ENCODE results near the gene RANBP10.

The RANBP10 gene

DNA sequence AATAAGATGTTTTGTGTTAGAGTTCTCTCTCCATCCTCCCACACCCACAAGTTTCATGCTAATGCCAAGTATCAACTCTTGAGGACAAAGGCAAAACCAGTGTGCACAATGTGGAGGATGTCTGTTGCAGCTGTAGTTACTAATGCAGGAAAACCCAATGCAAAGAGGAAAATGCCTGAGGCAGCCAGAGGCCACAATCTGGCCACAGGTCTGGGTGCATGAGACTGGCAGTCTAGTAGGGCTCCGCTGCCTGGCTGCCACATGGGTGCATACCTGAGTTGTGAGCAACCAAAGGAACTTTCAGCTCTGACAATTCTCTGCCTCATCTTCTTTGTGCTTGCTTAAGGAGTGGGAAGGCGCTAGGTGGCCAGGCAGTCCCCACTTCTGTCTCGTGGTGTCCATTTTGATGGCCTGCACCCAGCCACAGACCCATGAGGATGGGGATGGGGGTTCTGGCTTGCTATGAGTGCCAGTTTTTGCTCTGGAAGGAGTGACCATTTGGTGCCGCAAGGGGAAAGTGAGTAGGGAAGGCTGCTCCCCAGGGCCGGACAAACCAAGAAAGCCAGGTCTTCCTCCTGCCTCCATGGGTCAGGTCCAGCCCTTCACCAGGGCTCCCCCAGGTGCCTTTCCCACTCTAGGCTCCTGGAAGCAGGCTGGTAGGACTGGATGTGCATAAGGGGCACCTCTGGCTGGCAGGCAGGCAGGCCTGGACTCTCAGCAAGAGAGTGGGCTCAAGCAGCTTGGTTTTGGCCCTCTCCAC, 83.0 kb downstream of the RANBP10 start:
- Histone ChIP-seq H3K27ac (0 out of 22 replicates have a peak overlapping the region, but pooled peaks of 1 of the 11 experiments have one; percentile 26), H3K36me3 (peaks cover 39 to 58% (median 53%) of the 10 kb centered on the region in 11 experiments), H3K9me3 (replicated peaks in 1 of 11) (no peaks in the 10 kb centered on the region), H3K27me3 (no peaks in the 10 kb centered on the region), H3K4me1 (peaks cover 18 to 41% (median 35%) of the 10 kb centered on the region in 10 experiments), H3K4me3 (no peak overlapping the region), H4K20me1 (peaks cover 0 to 8% (median 0%) of the 10 kb centered on the region in 11 experiments; a peak in 5 of 22 replicates), H3K4me2 (peak overlapping the region in 6 of 11 experiments; percentile 12 to 52 (median 32); a peak in 9 of 22 replicates), H3K9ac (peak overlapping the region in 2 of 11 experiments; percentile 3 to 20; a peak in 1 of 22 replicates)
- no peak for TF ChIP-seq Cebpa-rat (IDR thresholded peaks at IDR 0.05)

- H3K9ac ChIP-seq = peak overlapping the region; percentile 75 to 92 (median 86); a peak in 20 of 22 replicates
- peak overlapping the region; percentile 79 to 95 (median 86); a peak in 21 of 22 replicates for H3K27ac ChIP-seq
- H3K4me1 ChIP-seq = peaks cover 31 to 61% (median 43%) of the 10 kb centered on the region in 10 experiments
Measured at GRCh38 chr16:67720236-67720635, 86.1 kb downstream of the RANBP10 start.

GRCh38 chr16:67719778-67720144, 86.6 kb downstream of the RANBP10 start:
- Histone ChIP-seq H3K4me1 (peaks cover 35 to 66% (median 47%) of the 10 kb centered on the region in 10 experiments), H3K4me2 (peak overlapping the region; percentile 81 to 100 (median 88)), H3K27me3 (no peaks in the 10 kb centered on the region), H3K9me3 (replicated peaks in 1 of 11) (no peaks in the 10 kb centered on the region), H3K9ac (peak overlapping the region; percentile 75 to 92 (median 86)), H4K20me1 (peaks cover 0 to 36% (median 13%) of the 10 kb centered on the region in 11 experiments; a peak in 14 of 22 replicates), H3K36me3 (peaks cover 9 to 37% (median 23%) of the 10 kb centered on the region in 11 experiments; a peak in 21 of 22 replicates), H3K27ac (peak overlapping the region; percentile 79 to 95 (median 86)), H3K4me3 (peak overlapping the region; percentile 71 to 94 (median 88))
- TF ChIP-seq Cebpa-rat (IDR thresholded peaks at IDR 0.05) = no peak

More at GRCh38 chr16:67720236-67720635, 86.1 kb downstream of the RANBP10 start:
- TF ChIP-seq Cebpa-rat (IDR thresholded peaks at IDR 0.05) = no peak
- peak overlapping the region; percentile 81 to 100 (median 88) for H3K4me2 ChIP-seq
- no peaks in the 10 kb centered on the region for H3K9me3 ChIP-seq (replicated peaks in 1 of 11)
- H3K4me3 ChIP-seq = peak overlapping the region; percentile 71 to 94 (median 88); a peak in 17 of 20 replicates
- H3K36me3 ChIP-seq = peaks cover 14 to 40% (median 28%) of the 10 kb centered on the region in 11 experiments; a peak in 21 of 22 replicates
- no peaks in the 10 kb centered on the region for H3K27me3 ChIP-seq
- peaks cover 0 to 31% (median 9%) of the 10 kb centered on the region in 11 experiments; a peak in 11 of 22 replicates for H4K20me1 ChIP-seq

DNA sequence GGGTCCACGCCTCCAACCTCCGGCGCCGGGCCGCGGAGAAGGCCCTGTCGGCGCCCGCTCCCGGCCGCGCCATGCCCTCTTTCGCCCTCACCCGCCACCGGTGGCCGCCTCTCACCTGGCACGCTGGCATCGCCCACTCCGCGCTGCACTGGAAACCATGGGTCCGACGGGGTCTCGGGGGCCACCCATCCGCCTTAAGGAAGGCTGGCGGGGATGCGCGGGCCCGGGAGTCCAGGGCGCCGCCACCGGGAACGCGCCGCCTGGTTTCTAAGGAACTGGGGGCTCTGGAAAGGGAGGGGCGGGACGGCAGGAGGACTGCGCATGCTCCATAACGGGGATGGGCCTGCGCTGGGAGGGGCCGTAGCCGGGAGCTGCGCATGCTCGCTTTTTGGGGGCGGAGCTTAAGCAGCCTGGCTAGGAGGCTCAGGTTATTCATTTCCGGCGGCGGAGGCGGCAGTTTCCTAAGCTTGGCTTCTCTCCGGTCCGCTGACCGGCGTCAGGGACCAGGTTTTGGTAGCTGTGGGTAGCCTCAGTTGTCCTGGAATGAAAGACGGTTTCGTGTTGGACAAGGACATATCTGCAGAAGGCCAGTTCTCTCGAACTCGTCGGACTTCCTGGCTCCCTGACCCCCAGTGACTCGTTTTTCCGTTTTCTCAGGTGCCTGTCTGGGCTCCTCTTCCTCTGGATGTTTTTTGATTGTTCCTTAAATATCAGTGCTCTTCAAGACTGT, 87.1 kb downstream of the RANBP10 start, which contains the start of gene GFOD2:
Gene GFOD2, minus strand, starts transcription at position 269 of the 730 bp plus-strand sequence. CDS start 33,601 bp downstream, outside the sequence.
- Histone ChIP-seq H3K27ac (peak within 1 kb of the TSS; percentile 79 to 95 (median 86)), H4K20me1 (peaks cover 0 to 41% (median 18%) of the 10 kb centered on the region in 11 experiments; a peak in 14 of 22 replicates), H3K9me3 (replicated peaks in 1 of 11) (no peaks in the 10 kb centered on the region), H3K36me3 (peaks cover 4 to 32% (median 18%) of the 10 kb centered on the region in 11 experiments; a peak in 19 of 22 replicates), H3K4me3 (peak within 1 kb of the TSS; percentile 71 to 94 (median 88)), H3K4me2 (peak within 1 kb of the TSS; percentile 85 to 100 (median 97)), H3K27me3 (no peaks in the 10 kb centered on the region), H3K9ac (peak within 1 kb of the TSS; percentile 75 to 92 (median 86)), H3K4me1 (peaks cover 41 to 71% (median 53%) of the 10 kb centered on the region in 10 experiments)
- no peak for TF ChIP-seq Cebpa-rat (IDR thresholded peaks at IDR 0.05)

DNA sequence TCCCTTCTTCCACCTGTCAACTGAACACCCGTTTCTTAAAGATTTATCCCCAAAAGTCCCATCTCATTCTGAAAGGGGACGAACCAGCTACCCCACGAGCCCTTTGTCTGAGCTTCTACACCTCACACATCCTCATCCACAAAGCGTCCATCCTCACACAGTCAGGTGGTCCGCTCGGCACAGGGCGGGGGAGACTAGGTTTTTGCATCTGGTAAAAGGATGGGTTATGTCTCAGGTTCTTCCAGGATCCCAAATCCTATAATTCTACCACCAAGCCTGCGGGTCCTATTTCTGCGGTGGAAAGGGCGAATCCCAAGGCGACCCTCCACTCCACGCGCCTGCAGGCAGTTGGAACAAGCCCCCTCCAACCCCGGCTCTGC, 87.7 kb downstream of the RANBP10 start:
- H3K27ac ChIP-seq = peak overlapping the region; percentile 50 to 95 (median 86); a peak in 21 of 22 replicates
- TF ChIP-seq Cebpa-rat (IDR thresholded peaks at IDR 0.05) = no peak

DNA sequence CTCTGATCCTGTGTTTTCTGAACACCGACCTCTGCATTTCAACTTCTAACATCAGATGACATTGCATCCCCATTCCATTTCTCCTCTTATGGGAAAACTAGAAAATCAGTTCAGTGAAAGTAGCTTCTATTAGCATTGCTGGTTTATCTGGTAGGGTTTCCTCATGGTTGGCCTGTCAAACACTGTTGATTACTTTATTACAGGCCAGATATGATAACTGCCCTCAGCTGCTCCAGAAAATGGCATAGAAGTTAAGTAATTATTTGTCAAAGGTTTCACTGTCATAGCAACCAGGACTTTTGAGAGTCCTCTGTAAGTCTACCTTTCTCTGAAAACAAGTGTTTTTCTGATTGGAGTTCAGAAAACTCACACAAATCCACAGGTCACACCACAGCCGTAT, 90.3 kb downstream of the RANBP10 start:
- Histone ChIP-seq H3K4me2 (peak overlapping the region in 3 of 11 experiments; percentile 1 to 86 (median 5); a peak in 4 of 22 replicates), H3K9me3 (replicated peaks in 1 of 11) (no peaks in the 10 kb centered on the region), H3K4me3 (no peak overlapping the region), H4K20me1 (peaks cover 0 to 64% (median 30%) of the 10 kb centered on the region in 11 experiments; a peak in 16 of 22 replicates), H3K27me3 (no peaks in the 10 kb centered on the region), H3K36me3 (peaks cover 6 to 42% (median 18%) of the 10 kb centered on the region in 11 experiments; a peak in 18 of 22 replicates), H3K4me1 (peaks cover 42 to 62% (median 48%) of the 10 kb centered on the region in 10 experiments), H3K9ac (no peak overlapping the region), H3K27ac (no peak overlapping the region)
- no peak for TF ChIP-seq Cebpa-rat (IDR thresholded peaks at IDR 0.05)

More for the DNA sequence above, 87.7 kb downstream of the RANBP10 start:
- Histone ChIP-seq H3K4me2 (peak overlapping the region; percentile 85 to 100 (median 97)), H3K4me3 (peak overlapping the region; percentile 71 to 94 (median 88)), H3K9ac (peak overlapping the region; percentile 75 to 92 (median 86)), H3K36me3 (peaks cover 0 to 32% (median 16%) of the 10 kb centered on the region in 11 experiments; a peak in 19 of 22 replicates), H3K27me3 (no peaks in the 10 kb centered on the region), H4K20me1 (peaks cover 0 to 47% (median 18%) of the 10 kb centered on the region in 11 experiments; a peak in 17 of 22 replicates), H3K9me3 (replicated peaks in 1 of 11) (no peaks in the 10 kb centered on the region), H3K4me1 (peaks cover 46 to 73% (median 52%) of the 10 kb centered on the region in 10 experiments)

DNA sequence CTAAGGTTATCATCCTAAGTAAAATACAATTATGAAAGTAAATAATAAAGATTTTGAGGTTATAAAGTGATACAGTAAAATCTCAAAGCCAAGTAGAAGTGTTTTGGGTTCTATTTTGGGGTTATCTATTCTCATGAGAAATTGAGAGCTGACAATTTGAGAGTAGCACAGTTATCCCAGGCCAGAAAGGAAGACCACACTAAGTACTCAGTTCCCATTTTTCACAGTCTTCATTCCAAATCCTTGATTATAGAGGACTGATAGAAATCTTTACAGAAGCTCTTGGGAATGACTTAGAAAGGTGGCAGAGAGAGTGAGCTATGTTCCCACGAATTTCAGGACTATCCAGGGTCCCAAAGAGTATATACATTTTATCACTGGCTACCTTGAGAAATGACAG, 91.8 kb downstream of the RANBP10 start:
- H3K27ac ChIP-seq = no peak overlapping the region
- no peaks in the 10 kb centered on the region for H3K9me3 ChIP-seq (replicated peaks in 1 of 11)
- 0 out of 22 replicates have a peak overlapping the region, but pooled peaks of 1 of the 11 experiments have one; percentile 3 for H3K9ac ChIP-seq
- no peak overlapping the region for H3K4me3 ChIP-seq
- TF ChIP-seq Cebpa-rat (IDR thresholded peaks at IDR 0.05) = no peak
- peaks cover 0 to 80% (median 41%) of the 10 kb centered on the region in 11 experiments; a peak in 17 of 22 replicates for H4K20me1 ChIP-seq
- peaks cover 6 to 51% (median 20%) of the 10 kb centered on the region in 11 experiments; a peak in 18 of 22 replicates for H3K36me3 ChIP-seq
- no peaks in the 10 kb centered on the region for H3K27me3 ChIP-seq
- H3K4me2 ChIP-seq = peak overlapping the region in 10 of 11 experiments; percentile 20 to 54 (median 42); a peak in 16 of 22 replicates
- H3K4me1 ChIP-seq = peaks cover 29 to 50% (median 34%) of the 10 kb centered on the region in 10 experiments

DNA sequence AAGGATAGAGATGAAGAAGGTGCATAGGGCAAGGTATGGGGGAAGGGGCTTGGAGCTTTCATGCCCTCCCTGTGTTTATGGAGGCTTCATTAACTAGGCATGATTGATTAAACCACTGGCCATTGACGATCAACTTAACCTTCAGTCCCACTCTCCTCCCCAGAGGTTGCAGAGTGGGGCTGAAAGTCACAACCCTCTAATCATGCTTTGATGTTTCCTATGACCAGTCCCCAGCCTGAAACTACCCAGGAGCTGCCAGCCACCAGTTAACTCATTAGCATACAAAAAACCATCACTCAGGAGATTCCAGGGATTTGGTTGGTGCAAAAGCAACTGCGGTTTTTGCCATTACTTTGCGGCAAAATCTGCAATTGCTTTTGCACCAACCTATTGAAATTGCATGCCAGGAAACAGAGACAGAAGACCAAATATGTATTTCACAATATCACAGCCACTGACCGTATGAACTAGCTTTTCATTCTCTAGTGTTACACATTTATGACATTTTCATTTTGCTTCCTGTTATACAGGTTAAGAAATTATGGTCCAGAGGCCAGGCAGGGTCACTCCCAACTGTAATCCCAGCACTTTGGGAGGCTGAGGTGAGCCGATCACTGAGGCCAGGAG, 92.6 kb downstream of the RANBP10 start:
- Histone ChIP-seq H3K4me1 (peaks cover 29 to 49% (median 34%) of the 10 kb centered on the region in 10 experiments), H3K27ac (no peak overlapping the region), H4K20me1 (peaks cover 0 to 87% (median 46%) of the 10 kb centered on the region in 11 experiments; a peak in 17 of 22 replicates), H3K9ac (no peak overlapping the region), H3K9me3 (replicated peaks in 1 of 11) (no peaks in the 10 kb centered on the region), H3K36me3 (peaks cover 6 to 57% (median 21%) of the 10 kb centered on the region in 11 experiments; a peak in 19 of 22 replicates), H3K27me3 (no peaks in the 10 kb centered on the region), H3K4me3 (no peak overlapping the region), H3K4me2 (peak overlapping the region in 9 of 11 experiments; percentile 21 to 54 (median 43); a peak in 9 of 22 replicates)
- TF ChIP-seq Cebpa-rat (IDR thresholded peaks at IDR 0.05) = peak in 1 of 11 experiments; percentile 56; a peak in 1 of 22 replicates
